ENCODE data around the gene MCUR1.
"Not testable (repeated sequence)": the region's sequence is repeated elsewhere in the genome, so short reads cannot be mapped to it uniquely, and the experiment has no call there.

The MCUR1 gene

GRCh38 chr6:13772358-13773030 lies 41.9 kb downstream of the MCUR1 start:
- DNase-seq = not testable (repeated sequence)

- DNase-seq = no peak
Observed at GRCh38 chr6:13769655-13770053, 44.7 kb downstream of the MCUR1 start.

DNA sequence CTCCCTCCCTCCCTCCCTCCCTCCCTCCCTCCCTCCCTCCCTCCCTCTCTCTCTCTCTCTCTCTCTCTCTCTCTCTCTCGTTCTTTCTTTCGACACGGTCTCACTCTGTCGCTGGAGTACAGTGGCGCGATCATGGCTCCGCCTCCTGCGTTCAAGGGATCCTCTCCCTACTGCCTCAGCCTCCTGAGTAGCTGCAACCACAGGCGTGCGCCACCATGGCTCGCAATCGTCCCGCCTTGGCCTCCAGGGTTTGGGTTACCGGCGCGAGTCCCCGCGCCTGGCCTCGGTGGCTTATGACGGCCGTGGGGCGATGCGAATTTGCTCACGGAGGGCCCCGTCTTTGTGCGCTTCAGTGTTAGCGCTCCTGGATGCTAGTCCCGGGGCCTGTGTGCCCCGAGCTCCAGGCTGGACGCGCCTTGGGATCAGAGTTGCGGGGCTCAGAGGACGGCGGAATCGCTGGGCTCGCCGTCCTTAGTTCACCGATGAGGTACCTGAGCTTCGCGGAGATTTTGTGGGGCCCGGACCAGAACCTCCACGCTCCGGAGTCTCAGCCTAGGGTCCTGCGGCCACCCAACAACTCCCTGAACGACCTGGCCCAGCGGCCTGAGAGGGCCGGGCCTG lies 45.2 kb downstream of the MCUR1 start:
- DNase-seq = no peak

GRCh38 chr6:13767121-13767808 lies 47.1 kb downstream of the MCUR1 start:
- DNase-seq = peak; percentile 10 to 34

DNA sequence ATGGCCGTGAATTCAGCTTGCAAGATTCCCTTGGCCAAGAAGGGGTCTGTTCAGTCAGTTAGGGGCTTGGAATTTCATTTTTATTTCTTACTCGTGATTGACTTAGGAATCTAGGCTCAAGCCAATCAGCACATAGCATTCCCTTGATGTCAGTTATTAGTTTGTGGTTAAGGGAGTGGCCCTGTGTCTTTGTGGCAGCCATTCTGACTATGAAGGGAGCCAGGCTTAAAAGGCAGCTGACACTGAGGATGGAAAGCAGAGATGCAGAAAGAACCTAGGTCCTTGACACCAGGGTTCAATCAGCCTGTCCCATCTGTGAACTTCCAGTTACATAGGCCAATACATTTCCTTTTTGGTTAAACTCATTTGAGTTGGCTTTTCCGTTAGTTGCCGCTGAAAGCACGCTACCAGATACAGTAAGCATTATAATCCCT lies 48.1 kb downstream of the MCUR1 start:
- no peak for DNase-seq

DNA sequence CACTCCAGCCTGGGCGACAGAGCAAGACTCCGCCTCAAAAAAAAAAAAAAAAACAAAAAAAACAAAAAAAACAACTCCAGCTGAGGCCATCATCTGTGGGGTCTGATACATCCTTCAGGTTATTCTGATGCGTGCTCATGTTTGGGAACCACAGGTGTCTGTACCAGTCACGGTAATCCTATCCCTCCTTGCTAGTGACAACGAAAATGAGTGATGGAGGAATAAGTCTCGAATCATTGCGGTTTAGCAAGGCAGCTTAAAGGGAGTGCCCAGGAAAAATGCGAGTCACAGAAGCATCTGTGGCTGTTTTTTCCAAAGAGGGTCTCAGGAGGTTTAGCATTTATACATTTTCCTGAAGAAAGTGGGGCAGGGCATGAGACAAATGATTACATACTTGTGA lies 48.8 kb downstream of the MCUR1 start:
- no peak for DNase-seq

- no peak for DNase-seq
Observed at GRCh38 chr6:13764996-13765395, 49.4 kb downstream of the MCUR1 start.

- no peak for DNase-seq
Observed at GRCh38 chr6:13763740-13764381, 50.5 kb downstream of the MCUR1 start.

- DNase-seq = peak in 1 of 2 donors; percentile 72
Observed at GRCh38 chr6:13762611-13763441, 51.5 kb downstream of the MCUR1 start.

DNA sequence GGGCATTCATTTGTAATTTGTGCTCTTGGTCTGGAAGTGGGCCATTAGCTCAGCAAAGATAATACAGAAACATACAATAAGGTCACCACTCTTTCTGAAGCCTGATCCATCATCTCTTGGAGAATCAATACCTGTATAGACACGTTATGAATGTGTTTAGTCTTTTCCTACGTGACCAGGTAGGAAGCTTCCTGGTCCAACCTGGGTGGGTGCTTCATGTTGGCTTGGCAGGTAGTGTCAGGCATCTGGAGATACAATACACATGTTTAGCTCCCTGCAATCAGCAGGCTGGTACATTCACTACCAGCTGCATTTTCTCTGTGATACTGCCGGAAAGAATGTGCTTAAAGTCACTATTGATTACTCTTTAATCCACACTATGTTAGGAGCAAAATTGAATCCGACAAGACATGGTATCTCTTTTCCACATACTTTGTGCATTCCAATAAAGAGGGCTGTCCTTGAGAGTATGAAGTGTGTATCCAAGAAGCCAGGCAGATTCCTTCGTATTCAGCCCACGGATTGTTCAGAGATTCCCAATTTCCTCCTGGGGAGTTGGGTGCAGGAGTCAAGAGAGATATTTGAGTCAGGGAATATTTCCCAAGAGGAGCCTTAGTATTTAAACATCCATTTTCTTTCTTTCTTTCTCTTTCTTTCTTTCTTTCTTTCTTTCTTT lies 52.9 kb downstream of the MCUR1 start:
- DNase-seq = no peak

DNA sequence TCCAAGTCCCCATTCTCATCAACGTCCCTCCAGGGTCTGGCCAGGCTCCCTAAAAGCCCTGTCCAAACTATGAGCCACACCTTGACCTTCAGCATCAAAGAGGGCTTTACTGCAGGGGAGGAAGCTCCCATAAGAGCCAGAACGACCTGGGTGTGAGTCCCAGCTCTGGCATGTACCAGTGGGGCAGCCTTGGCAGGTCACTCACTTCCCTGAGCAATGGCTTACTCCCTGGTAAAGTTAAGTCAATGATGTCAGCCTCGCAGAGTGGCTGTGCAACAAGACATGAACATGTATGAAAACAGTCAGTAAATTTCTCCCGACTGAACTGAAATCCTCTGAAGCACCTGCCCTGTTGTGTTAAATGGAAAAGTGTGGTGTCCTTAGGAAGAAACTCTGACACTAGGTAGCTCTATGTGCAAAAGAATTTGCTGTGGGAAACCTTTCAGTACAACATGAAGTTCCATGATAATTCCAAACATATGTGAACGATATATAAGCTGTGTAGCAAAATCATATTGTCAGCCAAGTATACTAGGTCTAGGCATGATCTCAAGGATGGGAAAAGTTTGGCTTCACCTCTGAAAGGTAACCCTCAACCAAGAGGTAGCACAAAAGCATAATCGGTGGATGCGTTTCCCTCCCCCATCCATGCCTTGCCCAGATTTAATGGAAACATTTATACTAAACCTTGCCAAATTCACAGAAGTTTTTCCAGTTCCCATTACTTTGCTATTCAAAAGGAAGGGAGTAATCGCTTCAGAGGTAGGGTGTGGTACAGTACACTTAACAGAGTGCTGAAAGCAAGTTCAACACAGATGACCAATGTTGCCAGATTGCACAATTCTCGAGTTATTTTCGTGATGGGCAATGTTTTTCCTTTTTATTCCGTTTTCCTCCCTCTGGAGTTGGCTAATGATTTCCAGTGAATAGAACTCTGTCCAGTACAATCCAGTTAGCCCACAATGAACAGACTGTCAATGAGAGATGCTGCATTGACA lies 53.8 kb downstream of the MCUR1 start:
- no peak for DNase-seq

- no peak for DNase-seq
Observed at GRCh38 chr6:13759025-13759424, 55.3 kb downstream of the MCUR1 start.

- no peak for DNase-seq
Observed at GRCh38 chr6:13754644-13755043, 59.7 kb downstream of the MCUR1 start.

GRCh38 chr6:13743736-13744127 lies 70.6 kb downstream of the MCUR1 start:
- no peak for DNase-seq

DNA sequence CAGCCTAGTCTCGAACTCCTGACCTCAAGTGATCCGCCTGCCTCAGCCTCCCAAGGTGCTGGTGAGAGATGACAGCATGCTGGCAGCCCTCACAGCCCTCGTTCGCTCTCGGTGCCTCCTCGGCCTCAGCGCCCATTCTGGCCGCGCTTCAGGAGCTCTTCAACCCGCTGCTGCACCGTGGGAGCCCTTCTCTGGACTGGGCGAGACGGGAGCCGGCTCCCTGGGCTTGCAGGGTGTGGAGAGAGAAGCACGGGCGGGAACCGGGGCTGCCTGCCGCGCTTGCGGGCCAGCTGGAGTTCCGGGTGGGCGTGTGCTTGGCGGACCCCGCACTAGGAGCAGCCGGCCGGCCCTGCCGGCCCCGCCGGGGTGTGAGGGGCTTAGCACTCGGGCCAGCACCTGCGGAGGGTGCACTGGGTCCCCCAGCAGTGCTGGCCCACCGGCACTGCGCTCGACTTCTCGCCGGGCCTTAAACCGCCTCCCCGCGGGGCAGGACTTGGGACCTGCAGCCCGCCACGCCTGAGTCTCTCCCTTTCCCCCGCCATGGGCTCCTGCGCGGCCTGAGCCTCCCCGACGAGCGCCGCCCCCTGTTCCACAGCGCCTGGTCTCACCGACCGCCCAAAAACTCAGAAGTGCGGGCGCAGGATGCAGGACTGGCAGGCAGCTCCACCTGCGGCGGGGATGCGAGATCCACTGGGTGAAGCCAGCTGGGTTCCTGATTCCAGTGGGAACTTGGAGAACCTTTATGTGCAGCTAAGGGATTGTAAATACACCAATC lies 71.2 kb downstream of the MCUR1 start:
- DNase-seq = no peak

DNA sequence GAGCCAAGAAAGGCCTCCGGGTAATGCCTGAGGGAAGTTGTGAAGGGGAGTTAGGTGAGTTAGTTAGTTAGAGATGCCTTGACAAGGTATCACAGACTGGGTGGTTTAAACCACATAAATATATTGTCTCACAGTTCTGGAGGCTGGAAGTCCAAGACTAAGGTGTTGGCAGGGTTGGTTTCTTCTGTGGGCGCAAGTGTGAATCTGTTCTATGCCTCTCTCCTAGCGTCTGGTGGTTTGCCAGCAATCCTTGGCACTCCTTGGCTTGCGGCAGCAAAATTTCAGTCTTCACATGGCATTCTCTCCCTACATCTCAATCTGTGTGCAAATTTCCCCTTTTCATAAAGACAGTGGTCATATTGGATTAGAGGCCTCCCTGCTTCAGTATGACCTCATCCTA lies 73.0 kb downstream of the MCUR1 start:
- DNase-seq = no peak
